SJCRH30 (cell line): ENCODE data around the gene SMIM41. TPM values are rescaled to one million over a fixed set of nuclear protein-coding genes. Genes with fewer than 3 reads are reported as not detected.

Experiments
- DNase-seq, 2 experiments: peaks; one replicate each; pipeline ENCODE4 v3.0.0-alpha.2; 2015 to 2020
- H3K27ac ChIP-seq: fragments of 250-450 bp; sonication (Bioruptor Pico); 2 replicates; pipeline ENCODE4 v1.5.1; 2020; ENCODE audit warnings: mild to moderate bottlenecking, moderate library complexity
- H3K27me3 ChIP-seq: fragments of 250-450 bp; sonication (Bioruptor Pico); 2 replicates; pipeline ENCODE4 v1.5.1; 2020; ENCODE audit warnings: mild to moderate bottlenecking, moderate library complexity
- H3K36me3 ChIP-seq: fragments of 250-450 bp; sonication (Bioruptor Pico); 2 replicates; pipeline ENCODE4 v1.5.1; 2020; ENCODE audit warnings: mild to moderate bottlenecking, moderate library complexity
- H3K4me1 ChIP-seq: fragments of 250-450 bp; sonication (Bioruptor Pico); 2 replicates; pipeline ENCODE4 v1.5.1; 2020; ENCODE audit warnings: mild to moderate bottlenecking, moderate library complexity
- H3K4me3 ChIP-seq: fragments of 250-450 bp; sonication (Bioruptor Pico); 2 replicates; pipeline ENCODE4 v1.5.1; 2020; ENCODE audit warnings: mild to moderate bottlenecking, moderate library complexity
- H3K9me3 ChIP-seq: fragments of 250-450 bp; sonication (Bioruptor Pico); replicated peaks from 2 replicates; pipeline ENCODE4 v1.5.1; 2020; ENCODE audit warnings: mild to moderate bottlenecking, moderate library complexity
- total RNA-seq: library from RNA; depleted of rRNA; stranded (reverse); fragments of >200 nt; shearing (Covaris generic); gene quantifications from 2 replicates; pipeline ENCODE4 v1.2.3, GENCODE V29; 2014

SMIM41 gene
- total RNA-seq, 1 experiment from 2014 or later = not detected

DNA sequence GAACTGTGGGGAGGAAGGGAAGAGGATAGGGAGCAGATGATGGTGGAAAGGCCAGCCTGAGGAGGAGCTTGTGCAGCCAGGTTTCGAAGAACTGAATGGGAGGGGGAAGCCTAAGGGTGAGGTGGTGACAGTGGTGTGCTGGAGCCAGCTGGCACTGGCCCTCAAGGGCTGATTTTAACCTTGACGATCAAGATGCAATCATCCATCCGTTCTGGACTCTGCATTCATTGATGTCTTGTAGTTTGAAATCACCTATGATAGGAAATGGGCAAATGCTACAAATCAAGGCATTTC, 12.5 kb upstream of the SMIM41 start:
- no peak overlapping the region for H3K4me3 ChIP-seq
- H3K4me1 ChIP-seq = peaks cover 34% of the 10 kb centered on the region
- H3K27me3 ChIP-seq = no peaks in the 10 kb centered on the region
- H3K27ac ChIP-seq = no peak overlapping the region
- DNase-seq = no peak
- no peaks in the 10 kb centered on the region for H3K9me3 ChIP-seq
- 0 out of 2 replicates have a peak, but pooled peaks cover 3% of the 10 kb centered on the region for H3K36me3 ChIP-seq

DNA sequence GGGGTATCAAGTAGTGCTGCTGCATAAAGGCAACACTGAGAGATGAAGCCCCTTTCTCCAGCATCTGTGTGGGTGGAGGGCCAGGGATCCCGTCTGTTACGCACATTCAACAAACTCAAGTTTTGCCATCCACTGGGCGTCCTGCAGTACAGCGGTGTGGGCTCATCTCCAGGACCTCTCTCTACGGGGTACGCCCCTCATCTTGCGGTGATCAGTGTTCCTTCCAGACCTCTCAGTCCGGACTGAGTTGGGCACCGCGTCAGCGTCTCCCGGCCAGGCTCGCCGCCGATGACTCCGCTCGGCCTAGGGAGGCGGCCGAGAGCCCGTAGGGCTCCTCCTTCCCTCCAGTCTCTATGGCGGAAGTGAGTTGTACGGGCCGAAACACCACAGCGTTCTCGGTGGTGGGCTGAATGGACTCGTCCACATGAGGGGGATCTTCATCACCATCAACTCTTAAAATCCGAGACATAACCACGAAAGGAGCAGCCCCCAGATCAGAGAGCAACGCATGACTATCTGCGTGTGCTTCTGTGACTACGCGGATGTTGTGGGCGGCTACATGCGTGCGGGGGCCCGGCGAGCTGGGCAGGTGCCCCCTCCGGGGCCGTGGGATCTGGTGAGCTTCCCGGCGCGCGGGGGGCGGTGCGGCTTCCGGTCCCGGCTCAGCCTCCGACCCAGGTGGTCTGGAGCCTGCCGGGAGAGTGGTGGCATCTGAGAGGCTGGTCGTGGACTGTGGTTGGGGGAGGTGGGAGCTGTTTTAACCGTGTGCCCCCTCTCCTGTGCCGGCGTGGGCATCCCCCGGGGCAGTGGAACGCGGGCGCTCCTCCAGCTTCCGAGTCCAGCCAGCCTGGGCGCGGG, 9.9 kb upstream of the SMIM41 start, which contains the start of gene ATG101:
Gene ATG101 (plus strand): TSS at position 652 of the 858 bp plus-strand sequence. CDS start 3,673 bp downstream, outside the sequence.
- Histone ChIP-seq H3K4me3 (peak within 1 kb of the TSS; percentile 93), H3K27me3 (no peaks in the 10 kb centered on the region), H3K36me3 (0 out of 2 replicates have a peak, but pooled peaks cover 10% of the 10 kb centered on the region), H3K4me1 (peaks cover 19% of the 10 kb centered on the region; the same call in 1 of the 2 replicates), H3K27ac (peak within 1 kb of the TSS; percentile 100), H3K9me3 (no peaks in the 10 kb centered on the region)
- DNase-seq = peak; percentile 95 to 98

DNA sequence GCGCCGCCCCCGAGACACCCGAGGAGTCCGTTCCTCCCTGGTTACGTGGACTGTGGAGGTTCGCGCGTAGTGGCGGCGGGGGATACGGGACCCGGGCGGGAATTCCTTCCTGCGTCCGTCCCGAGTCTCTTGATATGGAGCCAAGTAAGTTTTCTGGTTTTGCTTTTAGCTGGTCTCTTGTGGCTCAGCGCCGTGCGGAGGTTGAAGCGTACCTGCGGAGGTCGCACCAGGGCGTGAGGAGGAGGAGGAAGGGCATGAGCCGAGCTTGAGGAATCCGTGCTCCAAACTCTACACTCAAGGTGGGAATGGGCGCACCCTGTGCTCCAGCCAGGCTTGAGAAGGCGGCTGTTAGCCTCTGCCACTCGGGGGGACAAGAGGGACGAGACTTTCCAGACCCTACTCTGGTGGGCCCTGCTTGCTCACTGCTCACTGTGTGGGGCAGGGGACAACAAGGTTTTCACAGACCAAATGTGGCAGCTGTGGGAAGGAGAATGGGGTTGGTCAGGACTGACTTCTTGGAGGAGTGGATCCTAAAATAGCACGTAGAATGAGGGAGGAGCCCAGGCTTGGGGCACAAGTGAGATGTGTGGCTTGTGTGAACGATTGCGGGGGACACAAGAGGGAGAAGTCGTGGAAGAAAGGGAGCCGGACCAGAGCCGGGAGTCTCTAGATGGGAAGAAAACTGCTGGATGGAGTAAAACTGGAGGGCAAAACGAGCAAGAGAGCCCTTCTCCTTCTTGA, 9.1 kb upstream of the SMIM41 start:
- peak overlapping the region; percentile 93 for H3K4me3 ChIP-seq
- DNase-seq = no peak
- peaks cover 15% of the 10 kb centered on the region; the same call in 1 of the 2 replicates for H3K4me1 ChIP-seq
- peak overlapping the region; percentile 100 for H3K27ac ChIP-seq
- no peaks in the 10 kb centered on the region for H3K9me3 ChIP-seq
- H3K27me3 ChIP-seq = no peaks in the 10 kb centered on the region
- peaks cover 17% of the 10 kb centered on the region for H3K36me3 ChIP-seq

DNA sequence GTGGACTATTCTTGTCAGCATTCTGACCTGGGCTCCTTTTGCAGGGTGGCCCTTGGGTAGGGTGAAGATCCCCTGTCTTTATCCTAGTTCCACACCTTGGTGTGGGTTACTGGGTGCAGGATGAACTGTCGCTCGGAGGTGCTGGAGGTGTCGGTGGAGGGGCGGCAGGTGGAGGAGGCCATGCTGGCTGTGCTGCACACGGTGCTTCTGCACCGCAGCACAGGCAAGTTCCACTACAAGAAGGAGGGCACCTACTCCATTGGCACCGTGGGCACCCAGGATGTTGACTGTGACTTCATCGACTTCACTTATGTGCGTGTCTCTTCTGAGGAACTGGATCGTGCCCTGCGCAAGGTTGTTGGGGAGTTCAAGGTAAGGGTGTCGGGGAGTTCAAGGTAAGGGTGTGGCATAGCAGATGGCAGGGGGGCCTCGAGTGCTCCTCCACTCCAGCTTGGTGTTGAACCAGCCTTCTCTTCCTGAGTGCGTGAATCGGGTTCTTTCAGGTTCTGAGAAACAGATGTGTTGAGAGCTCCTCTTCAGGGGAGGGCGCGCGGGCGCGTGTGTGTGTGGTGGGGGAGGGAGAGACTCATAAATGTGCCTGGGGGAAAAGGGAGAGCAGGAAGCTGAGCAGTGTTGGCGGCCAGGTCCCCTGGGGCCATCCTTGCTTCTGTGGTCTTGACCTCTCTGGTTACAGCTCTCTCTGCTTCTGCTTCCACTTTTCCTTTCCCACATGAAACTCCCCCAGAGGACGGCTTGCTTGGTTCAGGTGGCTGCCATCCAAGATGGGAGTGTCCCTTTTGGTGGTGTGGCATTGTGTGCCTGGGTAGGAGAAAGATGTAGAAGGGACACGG, 5.7 kb upstream of the SMIM41 start:
- H3K4me3 ChIP-seq = no peak overlapping the region

DNA sequence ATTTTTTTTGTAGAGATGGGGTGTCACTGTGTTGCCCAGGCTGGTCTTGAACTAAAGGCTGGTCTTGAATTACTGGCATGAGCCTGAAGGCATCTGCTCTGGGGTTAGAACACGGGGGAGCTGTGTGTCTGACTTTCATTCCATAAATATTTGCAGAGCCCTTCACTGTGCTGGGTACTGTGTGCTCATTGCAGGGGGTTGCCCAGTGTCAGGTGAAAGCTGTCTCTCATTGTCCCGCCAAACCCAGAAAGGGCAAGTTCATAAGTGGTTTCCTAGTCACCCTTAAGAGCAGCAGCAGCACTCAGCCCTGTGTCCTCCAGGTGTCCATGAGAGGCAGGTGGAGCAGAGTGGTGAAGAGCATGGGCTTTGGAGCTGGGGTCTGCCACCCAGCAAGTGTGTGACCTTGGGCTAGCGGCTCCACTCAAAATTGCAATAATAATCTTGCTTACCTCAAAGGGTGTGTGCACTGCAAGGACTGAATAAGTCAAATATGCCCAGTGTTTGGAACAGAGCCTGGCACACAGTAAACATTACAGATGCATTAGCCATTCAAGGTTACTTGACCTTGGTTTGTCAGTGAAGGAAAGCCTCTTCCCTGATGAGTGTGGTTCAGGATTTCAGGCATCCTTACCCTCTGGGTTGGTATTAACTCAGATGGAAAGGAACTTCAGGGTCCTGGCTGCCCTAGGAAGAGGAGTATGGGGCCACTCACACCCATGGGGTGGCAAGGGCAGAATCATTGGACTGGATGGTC, 4.4 kb upstream of the SMIM41 start:
- Histone ChIP-seq H3K4me3 (no peak overlapping the region), H3K27me3 (no peaks in the 10 kb centered on the region), H3K36me3 (peaks cover 34% of the 10 kb centered on the region), H3K27ac (no peak overlapping the region), H3K9me3 (no peaks in the 10 kb centered on the region), H3K4me1 (peaks cover 15% of the 10 kb centered on the region; the same call in 1 of the 2 replicates)
- DNase-seq = no peak

More for the DNA sequence above, 5.7 kb upstream of the SMIM41 start:
- Histone ChIP-seq H3K27me3 (no peaks in the 10 kb centered on the region), H3K9me3 (no peaks in the 10 kb centered on the region), H3K27ac (no peak overlapping the region), H3K36me3 (peaks cover 34% of the 10 kb centered on the region), H3K4me1 (peaks cover 15% of the 10 kb centered on the region; the same call in 1 of the 2 replicates)
- peak; percentile 71 to 74 for DNase-seq

DNA sequence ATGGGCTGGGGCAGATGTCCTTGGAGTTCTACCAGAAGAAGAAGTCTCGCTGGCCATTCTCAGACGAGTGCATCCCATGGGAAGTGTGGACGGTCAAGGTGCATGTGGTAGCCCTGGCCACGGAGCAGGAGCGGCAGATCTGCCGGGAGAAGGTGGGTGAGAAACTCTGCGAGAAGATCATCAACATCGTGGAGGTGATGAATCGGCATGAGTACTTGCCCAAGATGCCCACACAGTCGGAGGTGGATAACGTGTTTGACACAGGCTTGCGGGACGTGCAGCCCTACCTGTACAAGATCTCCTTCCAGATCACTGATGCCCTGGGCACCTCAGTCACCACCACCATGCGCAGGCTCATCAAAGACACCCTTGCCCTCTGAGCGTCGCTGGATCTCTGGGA, 2.7 kb upstream of the SMIM41 start:
- H3K36me3 ChIP-seq = peaks cover 32% of the 10 kb centered on the region
- DNase-seq = no peak
- no peak overlapping the region for H3K27ac ChIP-seq
- H3K27me3 ChIP-seq = no peaks in the 10 kb centered on the region
- H3K9me3 ChIP-seq = no peaks in the 10 kb centered on the region
- H3K4me1 ChIP-seq = peaks cover 25% of the 10 kb centered on the region
- H3K4me3 ChIP-seq = no peak overlapping the region

DNA sequence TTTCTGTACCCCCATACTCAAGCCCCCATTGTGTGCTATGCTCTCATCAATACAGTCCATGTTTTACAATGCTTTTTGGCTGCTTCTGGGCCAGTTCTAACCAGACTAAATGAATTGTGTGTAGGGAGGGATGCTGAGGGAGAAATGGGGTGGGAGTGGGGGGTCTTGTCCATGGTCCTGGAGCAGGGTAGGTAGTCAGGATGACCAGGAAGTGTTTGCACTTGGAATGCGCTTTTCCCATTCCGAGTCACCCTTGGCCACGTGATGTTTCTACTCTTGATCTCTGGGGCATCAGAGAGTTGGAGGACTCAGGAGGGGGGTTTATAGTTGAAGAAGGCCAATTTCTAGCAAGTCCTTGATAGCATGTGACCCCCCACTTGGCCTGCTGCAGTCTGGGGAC, 1.2 kb upstream of the SMIM41 start:
- H3K27me3 ChIP-seq = no peaks in the 10 kb centered on the region
- H3K4me1 ChIP-seq = peaks cover 35% of the 10 kb centered on the region
- no peak overlapping the region for H3K4me3 ChIP-seq
- H3K27ac ChIP-seq = no peak overlapping the region
- peaks cover 31% of the 10 kb centered on the region for H3K36me3 ChIP-seq
- no peak for DNase-seq
- H3K9me3 ChIP-seq = no peaks in the 10 kb centered on the region

DNA sequence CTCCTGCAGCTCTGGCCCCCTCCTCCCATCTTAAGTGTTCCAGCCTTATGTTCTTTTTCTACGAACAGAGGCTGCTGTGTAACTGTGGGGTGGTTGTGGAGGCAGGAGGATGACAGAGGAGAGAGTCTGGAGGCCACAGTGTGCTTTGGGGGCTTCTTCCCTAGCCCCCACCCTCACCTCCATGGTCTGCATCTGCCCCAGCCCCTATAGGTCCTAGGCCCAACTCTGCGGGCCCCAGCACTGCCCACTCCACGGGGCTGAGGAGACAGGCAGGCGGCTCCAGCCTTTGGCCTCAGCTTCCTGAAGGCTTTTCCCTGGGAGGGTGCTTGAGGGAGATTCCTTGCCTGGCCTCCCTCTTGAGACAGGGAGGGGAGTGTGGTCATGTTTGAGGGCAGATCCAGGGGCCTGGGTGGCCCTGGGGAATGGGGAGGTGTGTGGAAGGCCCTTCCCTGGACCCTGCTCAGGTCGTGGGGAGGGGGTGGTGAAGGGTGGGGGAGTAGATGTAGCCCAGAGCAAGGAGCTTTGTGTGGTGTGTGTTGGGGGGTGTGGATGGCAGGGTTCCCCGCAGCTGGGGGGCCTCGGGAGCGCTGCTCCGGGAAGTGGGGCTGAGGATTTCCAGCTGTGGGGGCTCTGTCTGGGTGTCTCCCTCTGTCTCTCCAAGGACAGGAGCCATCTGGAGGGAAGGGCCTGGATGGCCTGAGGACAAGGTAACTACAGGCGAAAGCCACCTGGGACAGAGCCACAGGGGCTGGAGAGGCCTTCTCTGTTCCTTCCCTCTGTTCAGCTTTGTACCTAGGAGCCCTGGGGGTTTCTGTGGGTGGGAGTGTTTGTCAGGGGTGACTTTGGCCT, 1.1 kb downstream of the SMIM41 start:
- no peak overlapping the region; the same call in 1 of the 2 replicates for H3K27ac ChIP-seq
- no peaks in the 10 kb centered on the region for H3K9me3 ChIP-seq
- H3K27me3 ChIP-seq = peaks cover 2% of the 10 kb centered on the region; the same call in 1 of the 2 replicates
- DNase-seq = no peak
- peaks cover 14% of the 10 kb centered on the region; the same call in 1 of the 2 replicates for H3K36me3 ChIP-seq
- peaks cover 29% of the 10 kb centered on the region for H3K4me1 ChIP-seq
- H3K4me3 ChIP-seq = no peak overlapping the region

DNA sequence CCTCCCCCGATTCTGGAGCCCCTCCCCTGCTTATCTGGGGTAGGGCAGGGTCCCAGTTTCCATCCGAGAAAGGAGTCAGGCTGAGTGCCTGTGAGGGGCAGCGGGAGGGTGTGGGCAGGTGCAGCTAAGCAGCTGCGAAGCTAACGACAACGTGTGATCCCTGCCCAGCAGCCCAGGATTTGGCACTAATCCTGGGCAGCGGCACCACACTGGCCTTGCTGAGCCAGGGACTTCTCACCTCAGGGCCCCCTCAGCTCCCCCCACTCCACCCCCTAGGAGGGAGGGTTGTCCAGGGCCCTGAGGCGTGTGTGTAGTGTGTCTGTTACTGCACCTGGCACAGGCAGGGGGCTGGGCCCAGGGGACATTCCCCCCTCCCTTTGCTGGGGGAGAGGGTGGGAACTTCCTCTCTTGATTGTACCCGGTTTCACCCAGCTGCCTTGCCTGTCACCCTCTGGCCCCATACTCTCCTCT, 1.8 kb downstream of the SMIM41 start:
- Histone ChIP-seq H3K36me3 (peaks cover 9% of the 10 kb centered on the region; the same call in 1 of the 2 replicates), H3K4me3 (no peak overlapping the region), H3K27me3 (peaks cover 9% of the 10 kb centered on the region), H3K9me3 (no peaks in the 10 kb centered on the region), H3K27ac (peak overlapping the region; percentile 8), H3K4me1 (peaks cover 29% of the 10 kb centered on the region)
- DNase-seq = peak; percentile 80 to 87

DNA sequence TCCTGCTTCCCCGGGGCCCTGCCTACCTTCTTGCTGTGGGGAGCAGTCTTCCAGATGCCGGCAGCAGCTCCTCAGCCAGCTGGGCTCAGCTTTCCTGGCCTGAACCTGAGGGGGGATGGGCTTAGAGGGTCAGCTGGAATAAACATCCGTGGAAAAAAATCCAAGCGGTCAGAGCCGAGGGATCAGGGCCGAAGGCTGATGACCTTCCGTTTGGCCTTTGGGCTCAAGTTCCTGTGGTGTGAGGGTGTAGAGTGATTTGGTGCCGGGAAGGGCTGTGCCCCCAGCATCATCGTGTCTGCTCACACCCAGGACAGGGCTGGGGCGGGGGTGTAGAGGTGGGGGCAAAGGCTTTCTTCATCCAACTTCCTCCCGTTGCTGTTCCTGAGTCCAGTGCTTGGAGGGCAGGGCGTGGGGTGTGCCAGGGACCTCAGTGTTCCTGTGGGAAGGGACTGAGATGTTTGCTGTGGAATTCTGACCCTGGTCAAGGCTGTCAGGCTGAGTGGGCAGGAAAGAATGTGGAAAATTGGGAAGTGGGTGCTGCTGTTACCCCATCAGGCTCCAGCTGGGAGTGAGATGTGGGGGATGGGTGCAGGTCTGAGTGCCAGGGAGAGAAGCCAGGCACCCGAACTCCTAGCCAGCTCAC, 2.6 kb downstream of the SMIM41 start:
- Histone ChIP-seq H3K4me1 (peaks cover 29% of the 10 kb centered on the region), H3K27ac (no peak overlapping the region; the same call in 1 of the 2 replicates), H3K9me3 (no peaks in the 10 kb centered on the region), H3K27me3 (peaks cover 17% of the 10 kb centered on the region), H3K4me3 (no peak overlapping the region), H3K36me3 (peaks cover 2% of the 10 kb centered on the region; the same call in 1 of the 2 replicates)
- DNase-seq = peak in 1 of 2 experiments; percentile 39

DNA sequence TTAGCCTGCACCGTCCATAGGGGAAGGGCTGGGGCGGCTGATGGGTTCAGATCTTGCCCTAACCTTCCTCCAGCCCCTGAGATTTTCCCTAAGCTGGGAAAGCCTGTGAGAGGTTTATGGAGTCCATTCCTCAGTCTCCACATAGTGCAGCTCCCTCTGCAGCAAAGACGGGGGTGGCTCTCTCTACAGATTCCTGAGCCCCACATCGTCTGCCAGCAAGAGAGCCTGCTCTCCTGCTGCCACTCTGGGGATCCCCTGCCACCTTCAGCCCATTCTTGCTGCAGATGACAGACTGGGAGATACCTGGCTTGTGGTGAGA, 3.1 kb downstream of the SMIM41 start:
- Histone ChIP-seq H3K4me1 (peaks cover 29% of the 10 kb centered on the region), H3K9me3 (no peaks in the 10 kb centered on the region)

DNA sequence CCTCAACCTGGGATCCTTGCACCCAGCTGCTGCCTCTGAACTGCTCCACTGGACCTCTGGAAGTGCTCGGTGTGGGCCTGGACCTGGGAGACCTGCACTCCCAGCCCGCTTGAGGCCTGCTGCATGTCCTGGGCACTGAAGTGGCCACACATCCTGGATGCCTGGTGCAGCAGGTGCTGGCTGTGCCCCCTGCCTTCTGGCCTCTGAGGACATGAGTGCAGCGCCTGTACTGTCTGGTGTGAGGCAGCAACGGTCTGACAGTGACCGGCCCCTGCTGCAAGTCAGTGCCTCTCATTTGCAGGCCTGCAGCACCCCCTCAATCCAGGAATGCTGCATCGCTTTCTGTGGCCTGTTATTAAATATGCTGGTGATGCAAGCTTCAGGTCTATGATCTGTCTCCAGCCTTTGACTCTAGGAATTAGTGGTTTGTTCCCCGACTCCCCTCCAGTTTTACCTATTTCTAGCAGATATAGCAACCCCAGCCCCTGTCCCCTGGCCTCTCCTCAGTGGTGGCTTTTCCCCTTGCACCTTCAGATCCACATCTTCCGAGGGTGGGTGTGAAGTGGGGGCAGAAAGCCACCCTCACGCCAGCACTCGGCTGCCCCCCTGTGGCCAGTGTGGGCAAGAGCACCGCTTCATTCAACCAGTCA, 3.6 kb downstream of the SMIM41 start:
- Histone ChIP-seq H3K9me3 (no peaks in the 10 kb centered on the region), H3K27ac (no peak overlapping the region), H3K36me3 (no peaks in the 10 kb centered on the region), H3K4me1 (peaks cover 29% of the 10 kb centered on the region), H3K27me3 (peaks cover 24% of the 10 kb centered on the region), H3K4me3 (no peak overlapping the region)
- DNase-seq = peak; percentile 66 to 85

More for the DNA sequence above, 3.1 kb downstream of the SMIM41 start:
- Histone ChIP-seq H3K27ac (no peak overlapping the region), H3K27me3 (peaks cover 20% of the 10 kb centered on the region), H3K36me3 (no peaks in the 10 kb centered on the region), H3K4me3 (no peak overlapping the region)
- DNase-seq = no peak
